Measurements from ENCODE around the gene ZNF317. TPM values are rescaled to one million over a fixed set of nuclear protein-coding genes. Genes with fewer than 3 reads are reported as not detected.

ZNF317 gene
- total RNA-seq, result 38.6 and 46.8 TPM in 2 replicates
- long read RNA-seq, full-length matches to known transcripts, result 113 of 168 reads
- long read RNA-seq, partial matches to known transcripts, result 25 of 168 reads
- long read RNA-seq, other reads (novel, unspliced or antisense), result 30 of 168 reads

DNA sequence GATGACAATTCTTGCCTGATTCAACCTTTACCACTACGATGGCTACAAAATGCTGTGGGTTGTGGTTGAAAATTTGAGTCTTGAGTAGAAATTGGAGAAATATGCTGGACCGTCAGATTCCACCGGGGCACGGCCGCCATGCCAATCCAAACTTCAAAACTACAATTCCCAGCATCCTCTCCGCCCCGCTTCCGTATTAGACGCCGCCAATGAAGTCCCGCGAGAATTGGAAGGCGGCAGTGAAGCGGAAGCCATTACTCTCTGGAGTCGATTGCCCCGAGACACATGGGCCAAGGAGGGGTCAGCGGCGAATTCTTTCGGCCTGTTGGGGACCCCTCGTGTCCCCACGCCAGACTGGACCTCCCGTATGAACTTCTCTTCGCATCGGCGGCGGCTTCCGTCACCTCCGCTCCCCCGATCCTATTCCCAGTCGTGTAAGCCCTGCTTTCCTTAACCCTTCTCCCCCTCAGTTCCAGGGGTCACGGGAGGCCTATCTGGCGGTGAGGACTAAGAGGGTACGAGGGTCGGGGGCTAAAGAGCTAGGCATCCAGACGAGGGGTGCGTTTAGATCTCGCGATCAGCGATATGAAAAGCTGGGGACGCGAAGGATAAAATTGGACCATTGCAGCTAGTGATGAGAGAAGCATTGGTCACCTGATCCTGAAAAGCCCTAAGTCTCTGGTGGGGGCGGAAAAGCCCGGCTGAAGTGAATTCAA, at the start of gene ZNF317:
TSS of gene ZNF317 (plus strand) at position 239 of the 716 bp plus-strand sequence. CDS start 15,620 bp downstream, outside the sequence.
- peak; percentile 71 for DNase-seq (ENCODE audit: low spot score, unreplicated experiment)
- H3K27ac Mint-ChIP-seq, result peak within 1 kb of the TSS; percentile 100
- peaks cover 13% of the 10 kb centered on the region for H3K9me3 Mint-ChIP-seq (ENCODE audit: low read depth)
- peak within 1 kb of the TSS; percentile 98 for H3K4me3 Mint-ChIP-seq (ENCODE audit: low read depth)
- H3K36me3 Mint-ChIP-seq (ENCODE audit: insufficient read depth), result peaks cover 33% of the 10 kb centered on the region
- H3K4me1 Mint-ChIP-seq (ENCODE audit: low read depth), result peaks cover 6% of the 10 kb centered on the region
- TF ChIP-seq, protein P1, sequence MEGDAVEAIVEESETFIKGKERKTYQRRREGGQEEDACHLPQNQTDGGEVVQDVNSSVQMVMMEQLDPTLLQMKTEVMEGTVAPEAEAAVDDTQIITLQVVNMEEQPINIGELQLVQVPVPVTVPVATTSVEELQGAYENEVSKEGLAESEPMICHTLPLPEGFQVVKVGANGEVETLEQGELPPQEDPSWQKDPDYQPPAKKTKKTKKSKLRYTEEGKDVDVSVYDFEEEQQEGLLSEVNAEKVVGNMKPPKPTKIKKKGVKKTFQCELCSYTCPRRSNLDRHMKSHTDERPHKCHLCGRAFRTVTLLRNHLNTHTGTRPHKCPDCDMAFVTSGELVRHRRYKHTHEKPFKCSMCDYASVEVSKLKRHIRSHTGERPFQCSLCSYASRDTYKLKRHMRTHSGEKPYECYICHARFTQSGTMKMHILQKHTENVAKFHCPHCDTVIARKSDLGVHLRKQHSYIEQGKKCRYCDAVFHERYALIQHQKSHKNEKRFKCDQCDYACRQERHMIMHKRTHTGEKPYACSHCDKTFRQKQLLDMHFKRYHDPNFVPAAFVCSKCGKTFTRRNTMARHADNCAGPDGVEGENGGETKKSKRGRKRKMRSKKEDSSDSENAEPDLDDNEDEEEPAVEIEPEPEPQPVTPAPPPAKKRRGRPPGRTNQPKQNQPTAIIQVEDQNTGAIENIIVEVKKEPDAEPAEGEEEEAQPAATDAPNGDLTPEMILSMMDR (IDR thresholded peaks at IDR 0.05; ENCODE audit: unreplicated experiment), result no peak
- H3K27me3 Mint-ChIP-seq, result no peaks in the 10 kb centered on the region

DNA sequence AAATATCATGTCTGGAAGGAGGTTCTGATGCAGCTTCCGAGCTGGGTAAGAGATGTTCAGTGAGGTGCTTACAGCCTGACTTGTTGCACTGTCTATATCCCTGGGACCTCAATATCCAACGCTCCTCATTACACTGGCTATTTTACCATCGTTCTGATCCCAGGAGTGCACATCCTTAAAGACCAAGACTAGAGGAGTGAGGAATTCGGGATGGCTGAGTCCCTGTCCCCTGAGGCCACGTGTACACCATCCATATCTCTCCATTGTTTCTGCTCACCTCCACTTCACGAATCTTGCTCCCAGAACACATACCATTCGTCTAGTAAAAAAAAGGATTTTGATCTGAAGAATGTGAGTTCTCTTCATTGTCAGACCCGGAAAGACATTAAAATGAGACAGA, 32.8 kb upstream of the ZNF317 start, which contains the start of gene OR7G2:
TSS of gene OR7G2 (minus strand) at position 101 of the 400 bp plus-strand sequence. CDS start 4,232 bp downstream, outside the sequence.
- Mint-ChIP-seq H3K4me1 (ENCODE audit: low read depth) (no peaks in the 10 kb centered on the region), H3K36me3 (ENCODE audit: insufficient read depth) (peaks cover 4% of the 10 kb centered on the region), H3K27me3 (no peaks in the 10 kb centered on the region), H3K27ac (no peak within 1 kb of the TSS), H3K4me3 (ENCODE audit: low read depth) (no peak within 1 kb of the TSS), H3K9me3 (ENCODE audit: low read depth) (peaks cover 28% of the 10 kb centered on the region)
- DNase-seq (ENCODE audit: low spot score, unreplicated experiment), result no peak
- TF ChIP-seq, protein P1 (IDR thresholded peaks at IDR 0.05; ENCODE audit: unreplicated experiment), result no peak

DNA sequence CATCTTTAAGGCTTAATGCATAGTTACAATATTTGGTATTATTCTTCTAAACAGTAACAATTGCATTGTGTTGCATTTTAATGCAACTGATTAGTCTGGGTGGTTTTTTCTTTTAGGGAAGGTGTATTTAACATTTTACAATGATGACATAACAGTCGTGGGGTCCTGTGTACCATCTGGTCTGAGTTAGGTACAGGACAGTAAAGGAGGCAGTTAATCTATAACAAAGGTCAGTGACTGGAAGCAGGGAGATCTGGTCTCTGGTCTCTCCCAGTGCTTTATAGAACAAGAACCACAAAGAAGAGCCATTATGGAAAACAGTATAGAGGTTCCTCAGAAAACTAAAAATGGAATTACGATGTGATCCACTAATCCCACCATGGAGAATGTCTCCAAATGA, 30.2 kb upstream of the ZNF317 start:
- no peak for DNase-seq (ENCODE audit: low spot score, unreplicated experiment)
- no peaks in the 10 kb centered on the region for H3K4me1 Mint-ChIP-seq (ENCODE audit: low read depth)
- H3K9me3 Mint-ChIP-seq (ENCODE audit: low read depth), result peaks cover 31% of the 10 kb centered on the region
- TF ChIP-seq, protein P1 (IDR thresholded peaks at IDR 0.05; ENCODE audit: unreplicated experiment), result no peak
- no peaks in the 10 kb centered on the region for H3K27me3 Mint-ChIP-seq
- H3K4me3 Mint-ChIP-seq (ENCODE audit: low read depth), result no peak overlapping the region
- H3K36me3 Mint-ChIP-seq (ENCODE audit: insufficient read depth), result peaks cover 6% of the 10 kb centered on the region
- H3K27ac Mint-ChIP-seq, result no peak overlapping the region

DNA sequence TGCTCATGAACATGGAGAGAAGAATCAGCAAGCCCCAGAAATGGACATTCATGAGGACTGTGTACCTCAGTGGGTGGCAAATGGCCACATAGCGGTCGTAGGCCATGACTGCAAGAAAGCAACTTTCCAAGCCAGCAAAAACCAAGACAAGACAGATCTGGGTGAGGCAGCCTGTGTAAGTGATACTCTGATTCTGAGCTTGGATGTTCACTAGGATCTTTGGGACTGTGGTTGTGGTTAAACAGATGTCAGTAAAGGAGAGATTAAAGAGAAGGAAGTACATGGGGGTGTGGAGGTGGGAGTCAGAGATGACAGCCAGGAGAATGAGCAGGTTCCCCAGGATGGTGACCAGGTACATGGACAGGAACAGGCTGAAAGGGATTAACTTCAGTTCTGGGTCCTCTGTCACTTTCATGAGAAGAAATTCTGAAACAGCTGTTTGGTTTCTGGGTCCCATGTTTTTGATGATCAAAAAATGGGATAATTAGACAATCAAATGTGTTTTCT, 24.8 kb upstream of the ZNF317 start, which contains the start of gene OR7G1:
TSS of gene OR7G1 (minus strand) at position 457 of the 507 bp plus-strand sequence. CDS start at position 457, 0 bp downstream.
- peaks cover 35% of the 10 kb centered on the region for H3K9me3 Mint-ChIP-seq (ENCODE audit: low read depth)
- no peak within 1 kb of the TSS for H3K4me3 Mint-ChIP-seq (ENCODE audit: low read depth)
- no peak within 1 kb of the TSS for H3K27ac Mint-ChIP-seq
- no peak for DNase-seq (ENCODE audit: low spot score, unreplicated experiment)
- no peaks in the 10 kb centered on the region for H3K27me3 Mint-ChIP-seq
- H3K4me1 Mint-ChIP-seq (ENCODE audit: low read depth), result no peaks in the 10 kb centered on the region
- peaks cover 2% of the 10 kb centered on the region for H3K36me3 Mint-ChIP-seq (ENCODE audit: insufficient read depth)
- TF ChIP-seq, protein P1 (IDR thresholded peaks at IDR 0.05; ENCODE audit: unreplicated experiment), result no peak

DNA sequence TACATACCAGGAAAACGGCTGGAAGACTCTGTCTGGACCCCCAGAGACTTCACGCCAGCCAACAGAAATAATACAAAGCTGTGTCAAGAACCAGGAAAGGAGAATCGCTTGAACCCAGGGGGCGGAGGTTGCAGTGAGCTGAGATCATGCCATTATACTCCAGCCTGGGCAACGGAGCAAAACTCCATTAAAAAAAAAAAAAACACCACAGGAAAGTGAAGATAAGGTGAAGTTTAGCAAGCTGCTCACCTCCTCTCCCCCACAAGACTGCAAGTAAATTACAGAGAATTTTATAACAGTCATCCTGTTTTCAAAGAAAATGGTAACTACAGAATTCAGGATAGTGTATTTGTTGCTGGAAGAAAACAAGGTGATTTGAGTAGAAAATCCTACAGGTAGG, 23.6 kb upstream of the ZNF317 start:
- Mint-ChIP-seq H3K27ac (no peak overlapping the region), H3K27me3 (no peaks in the 10 kb centered on the region), H3K9me3 (ENCODE audit: low read depth) (peaks cover 36% of the 10 kb centered on the region), H3K4me3 (ENCODE audit: low read depth) (no peak overlapping the region), H3K4me1 (ENCODE audit: low read depth) (no peaks in the 10 kb centered on the region), H3K36me3 (ENCODE audit: insufficient read depth) (peaks cover 2% of the 10 kb centered on the region)
- TF ChIP-seq, protein P1 (IDR thresholded peaks at IDR 0.05; ENCODE audit: unreplicated experiment), result no peak
- DNase-seq (ENCODE audit: low spot score, unreplicated experiment), result no peak

Measured in progenitor cell of endocrine pancreas (in vitro differentiated cells).